HEK293 (cell line): ENCODE results near the gene TPM3.

Source experiments
- ZNF140 ChIP-seq: fragments of 450-650 bp; formaldehyde crosslinking; IDR thresholded peaks from 2 replicates; pipeline ENCODE4 v1.5.1; 2016; ENCODE audit warnings: missing biosample characterization, missing genetic modification characterization
- ZNF174 ChIP-seq: fragments of 450-650 bp; formaldehyde crosslinking; IDR thresholded peaks from 2 replicates; pipeline ENCODE4 v1.5.0; 2017; ENCODE audit warnings: missing biosample characterization, mild to moderate bottlenecking, missing genetic modification characterization
- ZNF621 ChIP-seq: fragments of 450-650 bp; formaldehyde crosslinking; IDR thresholded peaks from 2 replicates; pipeline ENCODE4 v1.5.1; 2017; ENCODE audit warnings: missing biosample characterization, missing genetic modification characterization
- TF ChIP-seq, protein P1 (sequence below): fragments of 450-650 bp; formaldehyde crosslinking; IDR thresholded peaks from 2 replicates; pipeline ENCODE4 v1.5.1; 2016; ENCODE audit warnings: missing biosample characterization, missing genetic modification characterization

DNA sequence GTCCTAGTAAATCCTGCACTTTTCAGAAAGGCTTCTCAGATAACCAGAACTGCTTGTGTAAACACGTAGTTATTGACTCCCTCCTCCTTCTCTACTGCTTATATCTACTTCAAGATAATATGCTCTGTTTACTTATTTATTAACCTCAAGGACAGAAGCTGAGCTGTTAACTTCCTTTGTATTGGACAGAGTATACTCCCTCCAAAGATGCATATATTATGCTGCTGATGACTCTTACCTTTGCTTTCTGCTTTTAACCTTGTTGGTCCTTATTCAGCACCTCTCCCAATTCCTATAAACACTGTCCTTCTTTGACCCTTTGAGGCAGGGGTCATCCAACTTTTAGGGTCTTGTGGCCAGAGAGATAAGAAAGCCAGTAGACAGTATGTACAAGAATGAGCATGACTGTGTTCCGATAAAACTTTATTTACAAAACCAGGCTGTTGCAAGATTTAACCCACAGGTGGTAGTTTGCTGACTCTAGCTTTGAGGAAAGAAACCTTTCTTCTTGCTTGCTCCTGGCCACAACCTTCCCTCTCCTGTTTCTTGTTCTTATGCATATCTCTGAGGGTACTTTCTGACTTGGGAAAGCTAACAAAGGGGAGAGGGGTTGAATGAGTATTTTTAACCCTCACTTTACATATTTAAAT is 4.9 kb downstream of the TPM3 start:
- TF ChIP-seq, protein P1, sequence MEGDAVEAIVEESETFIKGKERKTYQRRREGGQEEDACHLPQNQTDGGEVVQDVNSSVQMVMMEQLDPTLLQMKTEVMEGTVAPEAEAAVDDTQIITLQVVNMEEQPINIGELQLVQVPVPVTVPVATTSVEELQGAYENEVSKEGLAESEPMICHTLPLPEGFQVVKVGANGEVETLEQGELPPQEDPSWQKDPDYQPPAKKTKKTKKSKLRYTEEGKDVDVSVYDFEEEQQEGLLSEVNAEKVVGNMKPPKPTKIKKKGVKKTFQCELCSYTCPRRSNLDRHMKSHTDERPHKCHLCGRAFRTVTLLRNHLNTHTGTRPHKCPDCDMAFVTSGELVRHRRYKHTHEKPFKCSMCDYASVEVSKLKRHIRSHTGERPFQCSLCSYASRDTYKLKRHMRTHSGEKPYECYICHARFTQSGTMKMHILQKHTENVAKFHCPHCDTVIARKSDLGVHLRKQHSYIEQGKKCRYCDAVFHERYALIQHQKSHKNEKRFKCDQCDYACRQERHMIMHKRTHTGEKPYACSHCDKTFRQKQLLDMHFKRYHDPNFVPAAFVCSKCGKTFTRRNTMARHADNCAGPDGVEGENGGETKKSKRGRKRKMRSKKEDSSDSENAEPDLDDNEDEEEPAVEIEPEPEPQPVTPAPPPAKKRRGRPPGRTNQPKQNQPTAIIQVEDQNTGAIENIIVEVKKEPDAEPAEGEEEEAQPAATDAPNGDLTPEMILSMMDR (tag by site-specific recombination), result no peak
- TF ChIP-seq ZNF140 (tag by site-specific recombination) (no peak), ZNF174 (no peak), ZNF621 (tag by site-specific recombination) (no peak)
